GM23338 (cell line): ENCODE results near the gene GPR39. TPM values are rescaled to one million over a fixed set of nuclear protein-coding genes. Genes with fewer than 3 reads are reported as not detected.

Source experiments
- ATAC-seq: fragments of 200-7000 bp; cut with Tn5 transposase; 3 replicates; pipeline ENCODE4 v1.9.1; 2020
- DNase-seq: peaks from one replicate; pipeline ENCODE4 v3.0.0-alpha.2; 2015; ENCODE audit warnings: low spot score
- H2AFZ ChIP-seq: fragments of 200-600 bp; sonication (generic); 2 replicates; pipeline ENCODE4 v1.8.0; 2016; ENCODE audit warnings: antibody characterized with exemption, mild to moderate bottlenecking, moderate library complexity
- H3F3A ChIP-seq: fragments of 200-600 bp; sonication (generic); replicated peaks from 2 replicates; pipeline ENCODE4 v1.8.0; 2017; ENCODE audit warnings: antibody characterized with exemption, mixed run types, low read depth
- H3K27ac ChIP-seq: fragments of 200-600 bp; sonication (generic); 2 replicates; pipeline ENCODE4 v1.6.1; 2016; ENCODE audit warnings: low read depth
- H3K27me3 ChIP-seq: fragments of 200-600 bp; sonication (generic); 2 replicates; pipeline ENCODE4 v1.8.0; 2016; ENCODE audit warnings: mild to moderate bottlenecking, mixed run types, moderate library complexity; ENCODE audit not compliant: insufficient read depth
- H3K36me3 ChIP-seq: fragments of 200-600 bp; sonication (generic); 2 replicates; pipeline ENCODE4 v1.8.0; 2016; ENCODE audit warnings: mild to moderate bottlenecking; ENCODE audit not compliant: insufficient read depth
- H3K4me1 ChIP-seq: fragments of 200-600 bp; sonication (generic); 2 replicates; pipeline ENCODE4 v1.8.0; 2016; ENCODE audit warnings: mild to moderate bottlenecking, moderate library complexity; ENCODE audit not compliant: insufficient read depth
- H3K4me2 ChIP-seq: fragments of 200-600 bp; sonication (generic); 2 replicates; pipeline ENCODE4 v1.7.1; 2017; ENCODE audit warnings: mixed run types
- H3K4me3 ChIP-seq: fragments of 200-600 bp; sonication (generic); 2 replicates; pipeline ENCODE4 v1.6.1; 2016; ENCODE audit warnings: mixed run types
- H3K79me2 ChIP-seq: fragments of 200-600 bp; sonication (generic); replicated peaks from 2 replicates; pipeline ENCODE4 v1.8.0; 2017; ENCODE audit warnings: mild to moderate bottlenecking; ENCODE audit not compliant: insufficient read depth
- H3K9me2 ChIP-seq: fragments of 200-600 bp; sonication (generic); 2 replicates; pipeline ENCODE4 v1.8.0; 2017; ENCODE audit not compliant: insufficient read depth
- H4K20me1 ChIP-seq: fragments of 200-600 bp; sonication (generic); replicated peaks from 2 replicates; pipeline ENCODE4 v1.8.0; 2017; ENCODE audit warnings: mild to moderate bottlenecking; ENCODE audit not compliant: insufficient read depth
- H3K27ac Mint-ChIP-seq: 2 replicates; pipeline ENCODE4 v1.8.0; 2020; ENCODE audit warnings: inconsistent platforms, mild to moderate bottlenecking, moderate library complexity, mixed read lengths
- H3K27me3 Mint-ChIP-seq: 3 replicates; pipeline ENCODE4 v1.8.0; 2022; ENCODE audit warnings: low read depth, mild to moderate bottlenecking, moderate library complexity, mixed read lengths, inconsistent platforms; ENCODE audit not compliant: insufficient read depth, poor library complexity
- H3K36me3 Mint-ChIP-seq: 3 replicates; pipeline ENCODE4 v1.8.0; 2021; ENCODE audit warnings: low read depth, mild to moderate bottlenecking, inconsistent platforms, moderate library complexity, mixed read lengths
- H3K4me1 Mint-ChIP-seq: 3 replicates; pipeline ENCODE4 v1.8.0; 2020; ENCODE audit warnings: mild to moderate bottlenecking, inconsistent platforms, mixed read lengths
- H3K4me3 Mint-ChIP-seq: 3 replicates; pipeline ENCODE4 v1.8.0; 2021; ENCODE audit warnings: moderate library complexity, mild to moderate bottlenecking, inconsistent platforms, mixed read lengths
- H3K9me3 Mint-ChIP-seq: 3 replicates; pipeline ENCODE4 v1.8.0; 2020; ENCODE audit warnings: moderate library complexity, mild to moderate bottlenecking, inconsistent platforms, mixed read lengths
- CREB1 ChIP-seq: fragments of 250-450 bp; sonication (Bioruptor Pico); IDR thresholded peaks from 2 replicates; pipeline ENCODE4 v1.5.0; 2020; ENCODE audit warnings: low read depth, mild to moderate bottlenecking, moderate library complexity
- CTCF ChIP-seq, 2 experiments: fragments of 200-600 bp in 1 of 2; sonication (generic) in 1 of 2; conservative IDR thresholded peaks; 2 replicates each; pipeline versions ENCODE4 v1.5.1 to v1.6.1; 2016 to 2017; ENCODE audit warnings: antibody characterized with exemption in 2 of 2, low read depth in 2 of 2, mild to moderate bottlenecking in 2 of 2, moderate library complexity in 1 of 2
- ETS1 ChIP-seq: IDR thresholded peaks from 2 replicates; pipeline ENCODE4 v1.6.1; 2016; ENCODE audit warnings: antibody characterized with exemption
- EZH2 ChIP-seq: fragments of 200-600 bp; sonication (generic); IDR thresholded peaks from one replicate; pipeline ENCODE4 v1.8.0; 2017; ENCODE audit warnings: antibody characterized with exemption, mild to moderate bottlenecking, low read depth; ENCODE audit not compliant: unreplicated experiment
- EZH2phosphoT487 ChIP-seq: fragments of 200-600 bp; sonication (generic); IDR thresholded peaks from one replicate; pipeline ENCODE4 v1.8.1; 2018; ENCODE audit warnings: antibody characterized with exemption; ENCODE audit not compliant: unreplicated experiment
- JUNB ChIP-seq: IDR thresholded peaks from one replicate; pipeline ENCODE4 v1.6.1; 2016; ENCODE audit warnings: antibody characterized with exemption; ENCODE audit not compliant: unreplicated experiment
- NANOG ChIP-seq: IDR thresholded peaks from 2 replicates; pipeline ENCODE4 v1.6.1; 2016; ENCODE audit warnings: antibody characterized with exemption, borderline replicate concordance
- POLR2AphosphoS5 ChIP-seq: IDR thresholded peaks from 2 replicates; pipeline ENCODE4 v1.6.1; 2016; ENCODE audit warnings: antibody characterized with exemption, low read depth
- REST ChIP-seq: IDR thresholded peaks from one replicate; pipeline ENCODE4 v1.6.1; 2018; ENCODE audit warnings: antibody characterized with exemption; ENCODE audit not compliant: unreplicated experiment
- STAT1 ChIP-seq: IDR thresholded peaks from one replicate; pipeline ENCODE4 v1.6.1; 2016; ENCODE audit warnings: antibody characterized with exemption; ENCODE audit not compliant: unreplicated experiment
- ZNF114 ChIP-seq: fragments of 250-450 bp; sonication (Bioruptor Pico); IDR thresholded peaks from 2 replicates; pipeline ENCODE4 v1.5.0; 2020; ENCODE audit warnings: mild to moderate bottlenecking, moderate library complexity
- ZNF331 ChIP-seq: fragments of 250-450 bp; sonication (Bioruptor Pico); IDR thresholded peaks from 2 replicates; pipeline ENCODE4 v1.5.0; 2020; ENCODE audit warnings: low read depth, mild to moderate bottlenecking, moderate library complexity
- ZNF462 ChIP-seq: fragments of 250-450 bp; sonication (Bioruptor Pico); IDR thresholded peaks from 2 replicates; pipeline ENCODE4 v1.5.0; 2020; ENCODE audit warnings: mild to moderate bottlenecking, moderate library complexity
- polyA plus RNA-seq: library from polyadenylated mRNA; unstranded; fragments of >200 nt; fragmentation: Nextera tagmentation; extraction: Ambion mirVana; gene quantifications from 2 replicates; pipeline ENCODE4 v1.2.1, GENCODE V29; 2016
- total RNA-seq: library from RNA; depleted of rRNA; stranded (reverse); fragments of >200 nt; shearing (Covaris generic); gene quantifications from 2 replicates; pipeline ENCODE4 v1.2.3, GENCODE V29; 2014

Gene GPR39
- total and polyA plus RNA-seq, 2 experiments from 2014 or later, result 0.55 to 1.9 TPM

- H3K4me1 ChIP-seq, result no peaks in the 10 kb centered on the region
- Mint-ChIP-seq H3K9me3 (no peaks in the 10 kb centered on the region), H3K4me3 (no peak overlapping the region), H3K36me3 (no peaks in the 10 kb centered on the region; the same call in 2 of the 3 replicates), H3K27me3 (no peaks in the 10 kb centered on the region), H3K27ac (no peak overlapping the region), H3K4me1 (peaks cover 5% of the 10 kb centered on the region; the same call in 2 of the 3 replicates)
- no peaks in the 10 kb centered on the region for H3F3A ChIP-seq
- no peaks in the 10 kb centered on the region for H4K20me1 ChIP-seq
- no peak overlapping the region for H3K4me3 ChIP-seq
- H3K36me3 ChIP-seq, result no peaks in the 10 kb centered on the region
- no peaks in the 10 kb centered on the region for H3K27me3 ChIP-seq
- no peak overlapping the region for H3K4me2 ChIP-seq
- ATAC-seq (no peak), DNase-seq (no peak)
- no peaks in the 10 kb centered on the region for H3K79me2 ChIP-seq
- H2AFZ ChIP-seq, result no peak overlapping the region
- no peak overlapping the region for H3K27ac ChIP-seq
- H3K9me2 ChIP-seq, result peaks cover 10% of the 10 kb centered on the region
- TF ChIP-seq ETS1 (no peak), STAT1 (no peak), EZH2 (no peak), POLR2AphosphoS5 (no peak), NANOG (no peak), JUNB (no peak), ZNF331 (CRISPR knock-in tag) (no peak), ZNF114 (no peak), EZH2phosphoT487 (no peak), REST (no peak), CREB1 (CRISPR knock-in tag) (no peak), CTCF (conservative IDR thresholded peaks at IDR 0.05; ENCODE audit: low read depth in 2 of 2) (no peak), ZNF462 (CRISPR knock-in tag) (no peak)
Measured at GRCh38 chr2:132478461-132479105, 62.0 kb downstream of the GPR39 start.
